ENCODE measurements around the gene RNF213. TPM values are rescaled to one million over a fixed set of nuclear protein-coding genes. Genes with fewer than 3 reads are reported as not detected.
"Not testable (repeated sequence)": the region's sequence is repeated elsewhere in the genome, so short reads cannot be mapped to it uniquely, and the experiment has no call there.

RNF213 gene
- total RNA-seq, 2 donors from 2014 or later, result 546 to 651 TPM

- not testable (repeated sequence) for H3K27me3 Mint-ChIP-seq (ENCODE audit: low read depth)
These were observed 38.9 kb downstream of the RNF213 start for GRCh38 chr17:80299350-80300100.

GRCh38 chr17:80300756-80301155, 40.1 kb downstream of the RNF213 start:
- not testable (repeated sequence) for ATAC-seq (replicated peaks in 1 of 2); H3K27ac Mint-ChIP-seq; H3K4me3 Mint-ChIP-seq; H3K27me3 Mint-ChIP-seq (ENCODE audit: low read depth); DNase-seq; H3K9me3 Mint-ChIP-seq
- Mint-ChIP-seq H3K4me1 (ENCODE audit: low read depth) (peaks cover 11% of the 10 kb centered on the region), H3K36me3 (ENCODE audit: insufficient read depth in 2 of 2) (peaks cover 35 to 71% of the 10 kb centered on the region in 2 donors)

More at GRCh38 chr17:80299350-80300100, 38.9 kb downstream of the RNF213 start:
- DNase-seq; ATAC-seq (replicated peaks in 1 of 2); H3K9me3 Mint-ChIP-seq; H3K4me1 Mint-ChIP-seq (ENCODE audit: low read depth): not testable (repeated sequence)
- peak overlapping the region; percentile 86 for H3K27ac Mint-ChIP-seq
- peak overlapping the region in 1 of 2 donors; percentile 19 for H3K4me3 Mint-ChIP-seq
- peaks cover 32 to 68% of the 10 kb centered on the region in 2 donors for H3K36me3 Mint-ChIP-seq (ENCODE audit: insufficient read depth in 2 of 2)

GRCh38 chr17:80303824-80304223, 43.2 kb downstream of the RNF213 start:
- Mint-ChIP-seq H3K9me3 (no peaks in the 10 kb centered on the region), H3K36me3 (ENCODE audit: insufficient read depth in 2 of 2) (peaks cover 45 to 74% of the 10 kb centered on the region in 2 donors), H3K27me3 (ENCODE audit: low read depth) (no peaks in the 10 kb centered on the region), H3K27ac (peak overlapping the region; percentile 33), H3K4me1 (ENCODE audit: low read depth) (peaks cover 17% of the 10 kb centered on the region), H3K4me3 (no peak overlapping the region)
- no peak for ATAC-seq (replicated peaks in 1 of 2)
- DNase-seq, result no peak

GRCh38 chr17:80307994-80308691, 47.5 kb downstream of the RNF213 start:
- no peaks in the 10 kb centered on the region for H3K27me3 Mint-ChIP-seq (ENCODE audit: low read depth)
- peaks cover 17% of the 10 kb centered on the region for H3K4me1 Mint-ChIP-seq (ENCODE audit: low read depth)
- ATAC-seq (replicated peaks in 1 of 2) (peak; percentile 10 to 30), DNase-seq (no peak)
- H3K27ac Mint-ChIP-seq, result peak overlapping the region; percentile 100
- H3K36me3 Mint-ChIP-seq (ENCODE audit: insufficient read depth in 2 of 2), result peaks cover 29 to 75% of the 10 kb centered on the region in 2 donors
- H3K9me3 Mint-ChIP-seq, result no peaks in the 10 kb centered on the region
- H3K4me3 Mint-ChIP-seq, result peak overlapping the region in 1 of 2 donors; percentile 59

GRCh38 chr17:80308692-80309517, 48.3 kb downstream of the RNF213 start:
- Mint-ChIP-seq H3K27ac (peak overlapping the region; percentile 100), H3K36me3 (ENCODE audit: insufficient read depth in 2 of 2) (peaks cover 33 to 74% of the 10 kb centered on the region in 2 donors), H3K9me3 (peaks cover 0 to 2% of the 10 kb centered on the region in 2 donors), H3K4me3 (peak overlapping the region in 1 of 2 donors; percentile 59), H3K27me3 (ENCODE audit: low read depth) (no peaks in the 10 kb centered on the region), H3K4me1 (ENCODE audit: low read depth) (peaks cover 17% of the 10 kb centered on the region)
- no peak for DNase-seq
- peak; percentile 9 to 58 for ATAC-seq (replicated peaks in 1 of 2)

- H3K4me3 Mint-ChIP-seq, result no peak overlapping the region
- H3K36me3 Mint-ChIP-seq (ENCODE audit: insufficient read depth in 2 of 2), result peaks cover 30 to 62% of the 10 kb centered on the region in 2 donors
- H3K9me3 Mint-ChIP-seq, result peaks cover 0 to 2% of the 10 kb centered on the region in 2 donors
- DNase-seq (no peak), ATAC-seq (replicated peaks in 1 of 2) (no peak)
- H3K4me1 Mint-ChIP-seq (ENCODE audit: low read depth), result peaks cover 13% of the 10 kb centered on the region
- peak overlapping the region; percentile 80 for H3K27ac Mint-ChIP-seq
- H3K27me3 Mint-ChIP-seq (ENCODE audit: low read depth), result no peaks in the 10 kb centered on the region
These were observed 50.7 kb downstream of the RNF213 start for GRCh38 chr17:80311216-80311827.

GRCh38 chr17:80312621-80313135, 52.0 kb downstream of the RNF213 start:
- H3K4me3 Mint-ChIP-seq, result no peak overlapping the region
- ATAC-seq (replicated peaks in 1 of 2), result no peak
- no peak for DNase-seq
- H3K9me3 Mint-ChIP-seq, result peaks cover 0 to 2% of the 10 kb centered on the region in 2 donors
- peaks cover 30 to 65% of the 10 kb centered on the region in 2 donors for H3K36me3 Mint-ChIP-seq (ENCODE audit: insufficient read depth in 2 of 2)
- H3K4me1 Mint-ChIP-seq (ENCODE audit: low read depth), result peaks cover 8% of the 10 kb centered on the region
- no peaks in the 10 kb centered on the region for H3K27me3 Mint-ChIP-seq (ENCODE audit: low read depth)
- H3K27ac Mint-ChIP-seq, result no peak overlapping the region

GRCh38 chr17:80313160-80313829, 52.6 kb downstream of the RNF213 start:
- H3K27me3 Mint-ChIP-seq (ENCODE audit: low read depth), result no peaks in the 10 kb centered on the region
- H3K4me1 Mint-ChIP-seq (ENCODE audit: low read depth), result peaks cover 5% of the 10 kb centered on the region
- no peak overlapping the region for H3K27ac Mint-ChIP-seq
- peaks cover 27 to 61% of the 10 kb centered on the region in 2 donors for H3K36me3 Mint-ChIP-seq (ENCODE audit: insufficient read depth in 2 of 2)
- H3K9me3 Mint-ChIP-seq, result peaks cover 0 to 2% of the 10 kb centered on the region in 2 donors
- DNase-seq, result no peak
- H3K4me3 Mint-ChIP-seq, result no peak overlapping the region
- ATAC-seq (replicated peaks in 1 of 2), result no peak

- H3K9me3 Mint-ChIP-seq; DNase-seq; H3K4me1 Mint-ChIP-seq (ENCODE audit: low read depth); ATAC-seq (replicated peaks in 1 of 2); H3K27me3 Mint-ChIP-seq (ENCODE audit: low read depth); H3K27ac Mint-ChIP-seq; H3K4me3 Mint-ChIP-seq: not testable (repeated sequence)
- peaks cover 21 to 58% of the 10 kb centered on the region in 2 donors for H3K36me3 Mint-ChIP-seq (ENCODE audit: insufficient read depth in 2 of 2)
These were observed 53.3 kb downstream of the RNF213 start for GRCh38 chr17:80313946-80314345.

- no peaks in the 10 kb centered on the region for H3K27me3 Mint-ChIP-seq (ENCODE audit: low read depth)
- DNase-seq (no peak), ATAC-seq (replicated peaks in 1 of 2) (peak; percentile 10 to 11)
- H3K4me1 Mint-ChIP-seq (ENCODE audit: low read depth), result no peaks in the 10 kb centered on the region
- peaks cover 0 to 2% of the 10 kb centered on the region in 2 donors for H3K9me3 Mint-ChIP-seq
- peaks cover 18 to 56% of the 10 kb centered on the region in 2 donors for H3K36me3 Mint-ChIP-seq (ENCODE audit: insufficient read depth in 2 of 2)
- peak overlapping the region; percentile 68 for H3K27ac Mint-ChIP-seq
- no peak overlapping the region for H3K4me3 Mint-ChIP-seq
These were observed 55.0 kb downstream of the RNF213 start for GRCh38 chr17:80315517-80316182.

GRCh38 chr17:80316431-80316830, 55.8 kb downstream of the RNF213 start:
- no peaks in the 10 kb centered on the region for H3K4me1 Mint-ChIP-seq (ENCODE audit: low read depth)
- H3K36me3 Mint-ChIP-seq (ENCODE audit: insufficient read depth in 2 of 2), result peaks cover 20 to 57% of the 10 kb centered on the region in 2 donors
- no peaks in the 10 kb centered on the region for H3K27me3 Mint-ChIP-seq (ENCODE audit: low read depth)
- peak in 1 of 2 donors; percentile 16 for ATAC-seq (replicated peaks in 1 of 2)
- peak overlapping the region; percentile 68 for H3K27ac Mint-ChIP-seq
- peaks cover 0 to 2% of the 10 kb centered on the region in 2 donors for H3K9me3 Mint-ChIP-seq
- H3K4me3 Mint-ChIP-seq, result no peak overlapping the region
- no peak for DNase-seq

Measured in activated T-cell treated with anti-CD3 and anti-CD28 coated beads, Interleukin-2, amount 50 U/mL, for 72 hours (primary cell).